K562 (cell line): ENCODE data around the gene LDOC1. TPM values are rescaled to one million over a fixed set of nuclear protein-coding genes. Genes with fewer than 3 reads are reported as not detected.
"Not testable (repeated sequence)": the region's sequence is repeated elsewhere in the genome, so short reads cannot be mapped to it uniquely, and the experiment has no call there.

Experiments used
- ATAC-seq: fragments of 200-7000 bp; cut with Tn5 transposase; 3 replicates; pipeline ENCODE4 v1.9.1; 2020; ENCODE audit warnings: moderate library complexity
- BruUV-seq: library from RNA; stranded (reverse); fragments of 400-500 nt; replicated peaks from 2 replicates; lab custom pipeline; 2021; lab: Mats Ljungman, UMichigan
- CTCF ChIA-PET: fragments of 300-600 bp; formaldehyde crosslinking; extraction: SDS; loops from one replicate; lab custom pipeline; 2021; ENCODE audit warnings: low intra/inter-chr PET ratio; lab: Yijun Ruan, JAX
- POLR2A ChIA-PET: fragments of 300-600, 350-650 bp; sonication (Branson Sonifier 250); formaldehyde crosslinking; extraction: SDS; loops from one replicate; lab custom pipeline; 2021; ENCODE audit warnings: antibody characterized with exemption, inconsistent platforms; lab: Yijun Ruan, JAX
- DNase-seq, 4 experiments: peaks; one replicate each; pipeline versions ENCODE4 v3.0.0 to v3.0.0-alpha.2; 2011 to 2018; ENCODE audit warnings: low spot score in 3 of 4, mixed read lengths in 3 of 4; ENCODE audit errors: extremely low read depth in 1 of 4
- FAIRE-seq: peaks from 2 replicates; lab custom pipeline; 2011; peaks lifted over from hg19 to GRCh38; lab: Jason Lieb, UNC
- H2AFZ ChIP-seq: 2 replicates; pipeline ENCODE4 v1.6.0; 2011; ENCODE audit warnings: low read depth, low read length, control low read depth, inconsistent platforms
- H3K27ac ChIP-seq: fragments of 200-600 bp; 3 replicates; pipeline ENCODE4 v1.8.0; 2011; ENCODE audit warnings: low read depth, mild to moderate bottlenecking, control low read depth, inconsistent platforms, low read length, moderate library complexity, mixed read lengths; ENCODE audit errors: extremely low read depth
- H3K27me3 ChIP-seq, 2 experiments: fragments of 300-600 bp in 1 of 2; 2 replicates in 1 of 2; 3 replicates in 1 of 2; pipeline versions ENCODE4 v1.6.0 to v1.8.0; 2011; ENCODE audit warnings: inconsistent platforms in 2 of 2, low read length in 2 of 2, mild to moderate bottlenecking in 1 of 2, mixed read lengths in 1 of 2, moderate library complexity in 1 of 2; ENCODE audit not compliant: control insufficient read depth in 2 of 2, insufficient read depth in 2 of 2
- H3K36me3 ChIP-seq: fragments of 300-600 bp; 3 replicates; pipeline ENCODE4 v1.8.0; 2011; ENCODE audit warnings: mild to moderate bottlenecking, low read length, inconsistent platforms; ENCODE audit not compliant: control insufficient read depth, insufficient read depth
- H3K4me1 ChIP-seq, 2 experiments: fragments of 200-600 bp in 1 of 2; replicated peaks in 1 of 2; 2 replicates in 1 of 2; 3 replicates in 1 of 2; pipeline versions ENCODE4 v1.5.1 to v1.8.0; 2011; ENCODE audit warnings: inconsistent platforms in 2 of 2, low read length in 2 of 2, mild to moderate bottlenecking in 1 of 2, mixed read lengths in 1 of 2, moderate library complexity in 1 of 2; ENCODE audit not compliant: control insufficient read depth in 2 of 2, insufficient read depth in 2 of 2
- H3K4me2 ChIP-seq: 2 replicates; pipeline ENCODE4 v1.6.1; 2011; ENCODE audit warnings: low read length, control low read depth, inconsistent platforms, mixed read lengths; ENCODE audit not compliant: insufficient read depth
- H3K4me3 ChIP-seq: fragments of 200-600 bp; sonication (generic), shearing (Covaris generic); 2 replicates; pipeline ENCODE4 v1.5.1; 2016; ENCODE audit warnings: control low read depth, inconsistent platforms
- H3K79me2 ChIP-seq: fragments of 200-600 bp; 3 replicates; pipeline ENCODE4 v1.8.0; 2011; ENCODE audit warnings: low read length, inconsistent platforms; ENCODE audit not compliant: control insufficient read depth, insufficient read depth
- H3K9ac ChIP-seq, 2 experiments: 2 replicates each; pipeline versions ENCODE4 v1.6.0 to v1.6.1; 2011; ENCODE audit warnings: low read depth in 2 of 2, low read length in 2 of 2, control low read depth in 1 of 2, inconsistent platforms in 1 of 2, mild to moderate bottlenecking in 1 of 2, mixed read lengths in 1 of 2; ENCODE audit not compliant: insufficient read depth in 1 of 2
- H3K9me1 ChIP-seq: one replicate; pipeline ENCODE4 v1.6.0; 2011; ENCODE audit warnings: inconsistent platforms, mild to moderate bottlenecking, low read length, moderate library complexity; ENCODE audit not compliant: control insufficient read depth, insufficient read depth
- H3K9me3 ChIP-seq: replicated peaks from 2 replicates; pipeline ENCODE4 v1.5.1; 2011; ENCODE audit warnings: low read depth, low read length, inconsistent platforms; ENCODE audit not compliant: control insufficient read depth, insufficient read depth
- H4K20me1 ChIP-seq: replicated peaks from 2 replicates; pipeline ENCODE4 v1.6.1; 2011; ENCODE audit warnings: low read length, inconsistent platforms, mixed read lengths; ENCODE audit not compliant: control insufficient read depth, insufficient read depth
- PHF20 ChIP-seq: fragments of 450-650 bp; IDR thresholded peaks from 2 replicates; pipeline ENCODE4 v1.6.1; 2018; ENCODE audit not compliant: partially characterized antibody
- SMARCC2 ChIP-seq: fragments of 450-650 bp; IDR thresholded peaks from 2 replicates; pipeline ENCODE4 v1.6.1; 2017; ENCODE audit warnings: antibody characterized with exemption, moderate library complexity, mild to moderate bottlenecking, low read depth
- WGBS: fragments of 100-300 bp; shearing (Covaris generic); methylation state at CpG from one replicate; pipeline ENCODE4 v1.1.6; 2016; ENCODE audit warnings: low coverage, mixed read lengths; ENCODE audit not compliant: insufficient coverage; ENCODE audit errors: missing lambda C conversion rate; 5-methylcytosine and 5-hydroxymethylcytosine counted together
- in situ Hi-C: fragments of 300-500 bp; cut with MboI; formaldehyde crosslinking; loops from 4 replicates; pipeline ENCODE4 v1.15.0; 2018; ENCODE audit warnings: inconsistent platforms, mixed read lengths
- intact Hi-C: fragments of 100-400 bp; cut with micrococcal nuclease; formaldehyde crosslinking; loops from 2 replicates; pipeline ENCODE4 v1.14.2; 2022
- polyA plus RNA-seq, 8 experiments: library from polyadenylated mRNA; depleted of rRNA in 4 of 8; stranded (reverse) in 5 of 8; unstranded in 3 of 8; fragments of >200 nt; fragmentation: Nextera tagmentation in 2 of 8; fragmentation: Illumina TruSeq in 1 of 8; extraction: Ambion mirVana in 2 of 8; extraction: Trizol in 1 of 8; gene quantifications; 2 replicates each; pipeline versions ENCODE4 v1.2.1 to v1.2.3, GENCODE V29; 2011 to 2014; ENCODE audit warnings: inconsistent platforms in 1 of 8, missing spikeins in 1 of 8
- total RNA-seq, 7 experiments: library from RNA; depleted of rRNA in 6 of 7; stranded (reverse); fragments of >200 nt in 6 of 7; fragmentation: Illumina TruSeq in 2 of 7; extraction: Trizol in 2 of 7; gene quantifications; 2 replicates each; pipeline versions ENCODE4 v1.2.1 to v1.2.3, GENCODE V29; 2011 to 2021; ENCODE audit warnings: low replicate concordance in 1 of 7
- TF ChIP-seq, protein P1 (sequence below): fragments of 450-650 bp; IDR thresholded peaks from 2 replicates; pipeline ENCODE4 v1.6.1; 2018; ENCODE audit warnings: mild to moderate bottlenecking, low read depth; ENCODE audit not compliant: partially characterized antibody

The LDOC1 gene
- total and polyA plus RNA-seq, 9 of the 15 experiments (the other 6 are each of a cell fraction or from before 2014, with no cell fraction given) = 0.65 to 3.4 (median 0.95) TPM; not detected in 2

- TF ChIP-seq, protein P1, sequence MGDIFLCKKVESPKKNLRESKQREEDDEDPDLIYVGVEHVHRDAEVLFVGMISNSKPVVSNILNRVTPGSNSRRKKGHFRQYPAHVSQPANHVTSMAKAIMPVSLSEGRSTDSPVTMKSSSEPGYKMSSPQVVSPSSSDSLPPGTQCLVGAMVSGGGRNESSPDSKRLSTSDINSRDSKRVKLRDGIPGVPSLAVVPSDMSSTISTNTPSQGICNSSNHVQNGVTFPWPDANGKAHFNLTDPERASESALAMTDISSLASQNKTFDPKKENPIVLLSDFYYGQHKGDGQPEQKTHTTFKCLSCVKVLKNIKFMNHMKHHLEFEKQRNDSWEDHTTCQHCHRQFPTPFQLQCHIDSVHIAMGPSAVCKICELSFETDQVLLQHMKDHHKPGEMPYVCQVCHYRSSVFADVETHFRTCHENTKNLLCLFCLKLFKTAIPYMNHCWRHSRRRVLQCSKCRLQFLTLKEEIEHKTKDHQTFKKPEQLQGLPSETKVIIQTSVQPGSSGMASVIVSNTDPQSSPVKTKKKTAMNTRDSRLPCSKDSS = no peak
- no peak for TF ChIP-seq PHF20
- no peak for TF ChIP-seq SMARCC2
Measured at GRCh38 chrX:141158084-141158483, 18.8 kb downstream of the LDOC1 start (continued).

DNA sequence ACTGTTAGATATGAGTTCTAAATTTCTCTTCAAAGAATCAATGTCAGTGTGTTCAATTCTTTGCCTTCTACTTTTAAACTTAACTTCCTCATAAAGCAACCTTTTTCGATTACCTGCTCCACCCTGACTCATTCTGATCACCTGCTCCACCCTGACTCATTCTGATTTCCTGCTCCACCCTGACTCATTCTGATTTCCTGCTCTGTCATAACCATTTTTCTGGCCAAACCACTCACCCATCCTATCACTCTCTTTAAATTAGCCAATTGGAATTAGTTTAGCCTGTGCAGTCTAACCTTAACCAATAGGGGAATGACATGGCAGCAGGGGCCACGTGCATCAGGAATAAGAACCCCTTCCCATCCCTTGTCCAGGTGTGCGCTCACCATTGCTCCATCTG is 21.7 kb downstream of the LDOC1 start:
- H3K9ac ChIP-seq, H3K4me1 ChIP-seq, H4K20me1 ChIP-seq, POLR2A ChIA-PET, H3K79me2 ChIP-seq, H3K27me3 ChIP-seq, intact Hi-C loops, H3K36me3 ChIP-seq, H3K27ac ChIP-seq, FAIRE-seq, H3K4me2 ChIP-seq, CTCF ChIA-PET, H3K9me1 ChIP-seq, H3K9me3 ChIP-seq, H2AFZ ChIP-seq, in situ Hi-C loops, ATAC-seq, BruUV-seq, DNase-seq, H3K4me3 ChIP-seq: not testable (repeated sequence)
- WGBS = 0% methylated on average over 1 of the region's 3 CpGs
